WTC11 (cell line): ENCODE measurements around the gene CPNE5. TPM values are rescaled to one million over a fixed set of nuclear protein-coding genes. Genes with fewer than 3 reads are reported as not detected.

Experiments
- ATAC-seq: fragments of 200-7000 bp; cut with Tn5 transposase; 2 replicates; pipeline ENCODE4 v1.10.0; 2021; ENCODE audit warnings: mild to moderate bottlenecking, moderate library complexity
- CTCF ChIA-PET: fragments of 300-600 bp; sonication (Branson Sonifier 250); formaldehyde crosslinking; loops from one replicate; lab custom pipeline; 2021; ENCODE audit warnings: antibody characterized with exemption; lab: Charles Lee
- POLR2A ChIA-PET: fragments of 350-600 bp; sonication (Branson Sonifier 250); formaldehyde crosslinking; loops from one replicate; lab custom pipeline; 2021; ENCODE audit warnings: antibody characterized with exemption; lab: Charles Lee
- DNase-seq: peaks from one replicate; pipeline ENCODE4 v3.0.0; 2021; ENCODE audit warnings: low spot score
- H3K27ac Mint-ChIP-seq: 2 replicates; pipeline ENCODE4 v1.8.0; 2021; ENCODE audit warnings: mixed read lengths
- H3K27me3 Mint-ChIP-seq: 2 replicates; pipeline ENCODE4 v1.8.0; 2021; ENCODE audit warnings: low read depth, mild to moderate bottlenecking, moderate library complexity, mixed read lengths
- H3K36me3 Mint-ChIP-seq: 2 replicates; pipeline ENCODE4 v1.8.0; 2021; ENCODE audit warnings: mixed read lengths
- H3K4me1 Mint-ChIP-seq: 2 replicates; pipeline ENCODE4 v1.8.0; 2022; ENCODE audit warnings: mixed read lengths
- H3K4me3 Mint-ChIP-seq: 2 replicates; pipeline ENCODE4 v1.8.0; 2021; ENCODE audit warnings: mild to moderate bottlenecking, moderate library complexity, mixed read lengths
- H3K9me3 Mint-ChIP-seq: 2 replicates; pipeline ENCODE4 v1.8.0; 2021; ENCODE audit warnings: mixed read lengths
- AR ChIP-seq: fragments of 250-450 bp; sonication (Bioruptor Pico); IDR thresholded peaks from 2 replicates; pipeline ENCODE4 v1.9.0; 2021; ENCODE audit warnings: mild to moderate bottlenecking
- CBFB ChIP-seq: sonication (generic); formaldehyde crosslinking; IDR thresholded peaks from 2 replicates; pipeline ENCODE4 v1.8.1; 2022; ENCODE audit warnings: mild to moderate bottlenecking, low read depth, missing genetic modification reagents
- CREM ChIP-seq: sonication (generic); formaldehyde crosslinking; IDR thresholded peaks from 2 replicates; pipeline ENCODE4 v1.8.1; 2022; ENCODE audit warnings: mild to moderate bottlenecking, missing genetic modification reagents, moderate library complexity
- ELF4 ChIP-seq: sonication (generic); formaldehyde crosslinking; IDR thresholded peaks from 2 replicates; pipeline ENCODE4 v1.8.1; 2022; ENCODE audit warnings: low read depth, mild to moderate bottlenecking, moderate library complexity, missing genetic modification reagents
- ETV6 ChIP-seq: sonication (generic); formaldehyde crosslinking; IDR thresholded peaks from 2 replicates; pipeline ENCODE4 v1.8.1; 2022; ENCODE audit warnings: mild to moderate bottlenecking, missing genetic modification reagents
- FOXK1 ChIP-seq: sonication (generic); formaldehyde crosslinking; IDR thresholded peaks from 2 replicates; pipeline ENCODE4 v1.8.0; 2022; ENCODE audit warnings: mild to moderate bottlenecking, moderate library complexity, missing genetic modification reagents
- FOXP1 ChIP-seq: sonication (generic); formaldehyde crosslinking; IDR thresholded peaks from 2 replicates; pipeline ENCODE4 v1.8.0; 2022; ENCODE audit warnings: missing genetic modification reagents, mild to moderate bottlenecking, moderate library complexity, borderline replicate concordance
- HMGXB4 ChIP-seq: sonication (generic); formaldehyde crosslinking; IDR thresholded peaks from 2 replicates; pipeline ENCODE4 v1.8.1; 2023; ENCODE audit warnings: mild to moderate bottlenecking, moderate library complexity, missing genetic modification reagents
- IRF2 ChIP-seq: sonication (generic); formaldehyde crosslinking; IDR thresholded peaks from 2 replicates; pipeline ENCODE4 v1.8.0; 2022; ENCODE audit warnings: low read depth, missing genetic modification reagents, borderline replicate concordance
- KAT7 ChIP-seq: sonication (generic); formaldehyde crosslinking; IDR thresholded peaks from 2 replicates; pipeline ENCODE4 v1.8.1; 2023; ENCODE audit warnings: missing genetic modification reagents, mild to moderate bottlenecking, borderline replicate concordance
- MAX ChIP-seq: sonication (generic); formaldehyde crosslinking; IDR thresholded peaks from 2 replicates; pipeline ENCODE4 v1.8.0; 2022; ENCODE audit warnings: mild to moderate bottlenecking, missing genetic modification reagents
- MXD4 ChIP-seq: fragments of 250-450 bp; sonication (Bioruptor Pico); IDR thresholded peaks from 2 replicates; pipeline ENCODE4 v1.8.0; 2021; ENCODE audit warnings: mild to moderate bottlenecking, moderate library complexity, borderline replicate concordance
- NFATC4 ChIP-seq: fragments of 250-450 bp; sonication (Bioruptor Pico); IDR thresholded peaks from 2 replicates; pipeline ENCODE4 v1.9.0; 2021; ENCODE audit warnings: mild to moderate bottlenecking
- PRDM15 ChIP-seq: sonication (generic); formaldehyde crosslinking; IDR thresholded peaks from 2 replicates; pipeline ENCODE4 v1.8.0; 2022; ENCODE audit warnings: missing genetic modification reagents
- STAT6 ChIP-seq: sonication (generic); formaldehyde crosslinking; conservative IDR thresholded peaks from 2 replicates; pipeline ENCODE4 v1.8.1; 2023; ENCODE audit warnings: mild to moderate bottlenecking, low read depth, missing genetic modification reagents, moderate library complexity
- USF1 ChIP-seq: sonication (generic); formaldehyde crosslinking; IDR thresholded peaks from 2 replicates; pipeline ENCODE4 v1.8.0; 2022; ENCODE audit warnings: mild to moderate bottlenecking, missing genetic modification reagents
- ZNF423 ChIP-seq: fragments of 250-450 bp; sonication (Bioruptor Pico); IDR thresholded peaks from 2 replicates; pipeline ENCODE4 v2.1.2; 2022; ENCODE audit warnings: mild to moderate bottlenecking, moderate library complexity
- ZNF425 ChIP-seq: fragments of 250-450 bp; sonication (Bioruptor Pico); conservative IDR thresholded peaks from 2 replicates; pipeline ENCODE4 v1.9.0; 2021; ENCODE audit warnings: mild to moderate bottlenecking
- total RNA-seq: library from RNA; stranded (reverse); gene quantifications from 3 replicates; pipeline ENCODE4 v1.2.3, GENCODE V29; 2021

The CPNE5 gene
- total RNA-seq, 1 experiment from 2014 or later: 0.44 TPM

GRCh38 chr6:36850021-36850420 lies 10.8 kb upstream of the CPNE5 start (continued):
- no peak for TF ChIP-seq NFATC4
- TF ChIP-seq STAT6 (CRISPR knock-in tag): no peak
- no peak for TF ChIP-seq ZNF425
- no peak for TF ChIP-seq ZNF423 (CRISPR knock-in tag)
- no peak for TF ChIP-seq ELF4 (CRISPR knock-in tag)
- no peak for TF ChIP-seq KAT7 (CRISPR knock-in tag)
- no peak for TF ChIP-seq FOXP1 (CRISPR knock-in tag)
- no peak for TF ChIP-seq USF1
- TF ChIP-seq MXD4: no peak
- TF ChIP-seq IRF2 (CRISPR knock-in tag): no peak
- TF ChIP-seq CREM (CRISPR knock-in tag): no peak

- ATAC-seq: peak; percentile 89
- CTCF ChIA-PET: interaction anchor here (0.7 to 8.1 kb wide), 25 partner anchors 8 to 234 kb away, joined by 3 to 179 read pairs (median 4); partner anchors contain the start of genes C6orf89, CDKN1A and PPIL1
- TF ChIP-seq AR (CRISPR knock-in tag) (no peak), HMGXB4 (CRISPR knock-in tag) (0 out of 2 replicates have a peak, but pooled peaks have one; percentile 7), FOXK1 (CRISPR knock-in tag) (peak; percentile 55; the same call in 1 of the 2 replicates), PRDM15 (peak; percentile 74), ETV6 (peak; percentile 44; the same call in 1 of the 2 replicates), KAT7 (CRISPR knock-in tag) (no peak), FOXP1 (CRISPR knock-in tag) (no peak), CBFB (CRISPR knock-in tag) (no peak), MAX (peak; percentile 20; the same call in 1 of the 2 replicates)
Measured at GRCh38 chr6:36848658-36849441, 9.6 kb upstream of the CPNE5 start.

More at GRCh38 chr6:36848658-36849441, 9.6 kb upstream of the CPNE5 start:
- H3K4me1 Mint-ChIP-seq: peaks cover 38% of the 10 kb centered on the region
- peak; percentile 74 for DNase-seq
- H3K9me3 Mint-ChIP-seq: no peaks in the 10 kb centered on the region
- peak overlapping the region; percentile 54 for H3K4me3 Mint-ChIP-seq
- no peaks in the 10 kb centered on the region; the same call in none of the 2 replicates for H3K27me3 Mint-ChIP-seq
- H3K36me3 Mint-ChIP-seq: peaks cover 5% of the 10 kb centered on the region
- POLR2A ChIA-PET: interaction anchor here (0.6 to 1.2 kb wide), 3 partner anchors 14 to 240 kb away, joined by 4 to 5 read pairs (median 4); no protein-coding TSS in a partner anchor
- no peak overlapping the region for H3K27ac Mint-ChIP-seq
